Breast epithelium (tissue), 3 donors: ENCODE data around the gene SCML1.

Experiments used
- CTCF ChIP-seq, 3 donors: fragments of 450-650 bp; IDR thresholded peaks; one replicate each; pipeline ENCODE4 v1.5.1; 2016 to 2017; ENCODE audit warnings: antibody characterized with exemption in 3 of 3, mild to moderate bottlenecking in 3 of 3, moderate library complexity in 3 of 3
- POLR2A ChIP-seq: fragments of 450-650 bp; IDR thresholded peaks from one replicate; pipeline ENCODE4 v1.6.1; 2016; ENCODE audit warnings: antibody characterized with exemption, mild to moderate bottlenecking, moderate library complexity
- POLR2AphosphoS5 ChIP-seq, 3 donors: sonication (generic); formaldehyde crosslinking; IDR thresholded peaks; one replicate each; pipeline ENCODE4 v1.6.1; 2017; ENCODE audit warnings: antibody characterized with exemption in 3 of 3

GRCh38 chrX:17687648-17688047 lies 49.6 kb upstream of the SCML1 start:
- TF ChIP-seq CTCF (IDR thresholded peaks at IDR 0.05) (no peak), POLR2A (no peak), POLR2AphosphoS5 (IDR thresholded peaks at IDR 0.05) (no peak)
